Activated T-cell treated with anti-CD3 and anti-CD28 coated beads, Interleukin-2, amount 50 U/mL, for 72 hours (primary cell): ENCODE data around the gene FREM1. TPM values are rescaled to one million over a fixed set of nuclear protein-coding genes. Genes with fewer than 3 reads are reported as not detected.

Experiments
- ATAC-seq, 2 donors: fragments of 150-1000 bp; cut with Tn5 transposase; replicated peaks in 1 of 2; 2 replicates each; pipeline ENCODE4 v1.10.0; 2021; ENCODE audit warnings: moderate library complexity in 2 of 2, mild to moderate bottlenecking in 1 of 2
- DNase-seq, 2 donors: peaks; one replicate each; pipeline ENCODE4 v3.0.0; 2021 to 2022; ENCODE audit warnings: mixed read lengths in 1 of 2
- H3K27ac Mint-ChIP-seq: one replicate; pipeline ENCODE4 v1.8.0; 2022; ENCODE audit warnings: mild to moderate bottlenecking, moderate library complexity, mixed read lengths
- H3K27me3 Mint-ChIP-seq: one replicate; pipeline ENCODE4 v1.8.0; 2022; ENCODE audit warnings: low read depth, mixed read lengths
- H3K36me3 Mint-ChIP-seq, 2 donors: one replicate each; pipeline ENCODE4 v1.8.0; 2022; ENCODE audit warnings: mixed read lengths in 2 of 2, mild to moderate bottlenecking in 1 of 2; ENCODE audit not compliant: insufficient read depth in 2 of 2
- H3K4me1 Mint-ChIP-seq: one replicate; pipeline ENCODE4 v1.8.0; 2022; ENCODE audit warnings: low read depth, mixed read lengths
- H3K4me3 Mint-ChIP-seq, 2 donors: one replicate each; pipeline ENCODE4 v1.8.0; 2022; ENCODE audit warnings: mild to moderate bottlenecking in 2 of 2, mixed read lengths in 2 of 2, moderate library complexity in 2 of 2
- H3K9me3 Mint-ChIP-seq, 2 donors: one replicate each; pipeline ENCODE4 v1.8.0; 2022; ENCODE audit warnings: mixed read lengths in 2 of 2
- total RNA-seq, 2 donors: library from RNA; stranded (reverse); gene quantifications; one replicate each; pipeline ENCODE4 v1.2.3, GENCODE V29; 2022

FREM1 gene
- total RNA-seq, 2 donors from 2014 or later = not detected

DNA sequence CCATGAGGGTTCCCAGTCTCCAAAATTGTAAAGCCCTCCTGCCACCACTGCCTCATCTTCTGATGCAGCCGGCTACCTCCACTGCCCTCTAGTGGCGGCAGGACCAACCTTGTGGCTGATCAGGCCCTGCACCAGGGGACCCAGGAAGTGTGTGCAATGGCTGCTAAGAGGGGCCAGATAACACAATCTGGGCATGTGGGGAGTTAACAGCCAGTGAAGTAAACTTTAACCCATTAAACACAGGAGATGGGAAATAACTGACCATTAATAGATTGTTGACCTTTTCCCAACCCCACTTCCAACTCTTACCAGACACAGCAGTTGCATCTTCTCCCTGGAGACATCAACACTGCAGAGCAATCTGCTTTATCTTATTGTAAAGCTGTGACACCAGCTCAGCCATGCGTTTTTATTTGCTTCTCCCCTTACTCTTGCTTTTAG is 63.3 kb downstream of the FREM1 start:
- H3K4me1 Mint-ChIP-seq = no peaks in the 10 kb centered on the region
- peak; percentile 78 to 82 for ATAC-seq
- H3K27ac Mint-ChIP-seq = no peak overlapping the region
- H3K36me3 Mint-ChIP-seq = no peaks in the 10 kb centered on the region
- peak; percentile 65 to 69 for DNase-seq
- H3K9me3 Mint-ChIP-seq = no peaks in the 10 kb centered on the region
- H3K4me3 Mint-ChIP-seq = no peak overlapping the region
- peaks cover 6% of the 10 kb centered on the region for H3K27me3 Mint-ChIP-seq

DNA sequence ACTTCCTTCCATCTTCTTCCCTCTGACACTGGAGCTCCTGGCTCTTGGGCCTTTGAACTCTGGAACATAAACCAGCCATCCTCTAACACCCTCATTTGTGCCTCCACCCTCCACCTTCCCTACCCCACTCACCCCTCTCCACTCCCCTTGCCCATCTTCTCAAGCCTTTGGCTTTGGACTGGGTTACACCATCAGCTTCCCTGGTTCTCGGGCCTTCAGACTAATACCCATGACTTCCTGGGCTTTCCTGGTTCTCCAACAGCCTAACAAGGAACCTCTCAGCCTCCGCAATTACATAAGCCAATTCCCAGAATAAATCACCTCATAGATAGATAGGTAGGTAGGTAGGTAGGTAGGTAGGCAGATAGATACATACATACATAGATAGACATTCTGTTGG is 67.1 kb downstream of the FREM1 start:
- no peaks in the 10 kb centered on the region for H3K36me3 Mint-ChIP-seq
- no peaks in the 10 kb centered on the region for H3K4me1 Mint-ChIP-seq
- H3K9me3 Mint-ChIP-seq = peaks cover 0 to 3% of the 10 kb centered on the region in 2 donors
- H3K4me3 Mint-ChIP-seq = no peak overlapping the region
- H3K27me3 Mint-ChIP-seq = peaks cover 28% of the 10 kb centered on the region
- H3K27ac Mint-ChIP-seq = no peak overlapping the region
- ATAC-seq (no peak), DNase-seq (no peak)

DNA sequence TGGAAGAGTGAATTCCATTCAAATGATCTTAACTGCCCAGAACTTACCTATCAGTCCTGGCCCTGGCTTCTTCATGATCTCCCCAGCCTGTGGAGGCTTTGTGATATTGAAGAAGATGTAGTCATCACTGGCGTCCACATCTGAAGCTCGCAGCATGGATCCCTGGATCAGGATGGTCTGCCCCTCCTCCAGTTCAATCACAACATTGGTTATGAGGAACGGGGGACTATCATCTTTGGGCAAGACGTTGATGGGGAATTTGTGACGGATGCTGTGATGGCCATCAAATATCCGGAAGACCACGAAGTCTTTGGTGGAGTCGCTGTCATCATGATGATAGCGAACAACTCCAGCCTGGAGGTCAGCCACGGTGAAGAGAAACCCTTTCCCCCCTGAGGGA is 68.0 kb downstream of the FREM1 start:
- Mint-ChIP-seq H3K27ac (no peak overlapping the region), H3K4me3 (no peak overlapping the region), H3K36me3 (no peaks in the 10 kb centered on the region), H3K4me1 (no peaks in the 10 kb centered on the region), H3K9me3 (peaks cover 0 to 3% of the 10 kb centered on the region in 2 donors), H3K27me3 (peaks cover 28% of the 10 kb centered on the region)
- DNase-seq (no peak), ATAC-seq (no peak)

DNA sequence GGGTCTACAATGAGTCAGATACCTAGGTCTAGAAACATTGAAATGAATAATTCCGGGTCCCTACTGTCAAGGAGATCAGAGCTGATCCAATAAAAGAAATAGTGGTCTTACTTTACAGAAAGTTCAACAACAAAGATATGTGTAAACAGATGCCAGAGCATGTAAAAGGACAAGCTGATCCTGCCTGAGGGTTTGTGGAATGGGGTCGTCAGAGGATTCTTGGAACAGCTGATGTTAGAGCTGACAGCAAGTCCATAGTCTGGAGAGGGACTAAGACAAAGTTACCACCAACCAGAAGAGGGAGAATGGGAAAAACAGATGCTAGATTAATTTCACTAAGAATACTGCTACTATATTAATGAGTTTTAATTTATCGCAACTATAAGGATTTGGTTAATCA is 71.5 kb downstream of the FREM1 start:
- H3K36me3 Mint-ChIP-seq = no peaks in the 10 kb centered on the region
- H3K4me3 Mint-ChIP-seq = no peak overlapping the region
- ATAC-seq (no peak), DNase-seq (no peak)
- H3K27me3 Mint-ChIP-seq = peaks cover 28% of the 10 kb centered on the region
- no peaks in the 10 kb centered on the region for H3K4me1 Mint-ChIP-seq
- peaks cover 0 to 3% of the 10 kb centered on the region in 2 donors for H3K9me3 Mint-ChIP-seq
- no peak overlapping the region for H3K27ac Mint-ChIP-seq

DNA sequence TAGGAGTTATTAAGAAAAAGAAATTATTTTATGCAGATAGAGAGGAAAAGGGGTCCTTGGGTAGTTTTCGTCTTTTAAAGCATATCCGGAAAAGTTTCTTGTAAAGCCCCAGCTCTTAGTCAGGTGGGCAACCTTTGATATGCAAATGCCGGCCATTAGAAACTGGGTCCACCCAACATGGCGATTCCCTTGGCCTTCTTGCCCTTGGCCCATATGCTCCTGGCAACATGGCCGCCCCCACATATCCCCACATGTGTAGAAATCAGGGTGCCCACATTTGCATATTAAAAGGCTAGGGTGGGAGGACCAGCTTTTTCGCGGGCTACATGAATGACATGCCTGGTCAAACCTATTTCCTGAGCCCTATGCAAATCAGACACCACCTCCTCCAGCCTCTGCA is 73.3 kb downstream of the FREM1 start:
- H3K36me3 Mint-ChIP-seq = no peaks in the 10 kb centered on the region
- H3K9me3 Mint-ChIP-seq = peaks cover 0 to 3% of the 10 kb centered on the region in 2 donors
- ATAC-seq = no peak
- DNase-seq = no peak
- no peak overlapping the region for H3K27ac Mint-ChIP-seq
- no peak overlapping the region for H3K4me3 Mint-ChIP-seq
- H3K27me3 Mint-ChIP-seq = peaks cover 22% of the 10 kb centered on the region
- H3K4me1 Mint-ChIP-seq = no peaks in the 10 kb centered on the region

DNA sequence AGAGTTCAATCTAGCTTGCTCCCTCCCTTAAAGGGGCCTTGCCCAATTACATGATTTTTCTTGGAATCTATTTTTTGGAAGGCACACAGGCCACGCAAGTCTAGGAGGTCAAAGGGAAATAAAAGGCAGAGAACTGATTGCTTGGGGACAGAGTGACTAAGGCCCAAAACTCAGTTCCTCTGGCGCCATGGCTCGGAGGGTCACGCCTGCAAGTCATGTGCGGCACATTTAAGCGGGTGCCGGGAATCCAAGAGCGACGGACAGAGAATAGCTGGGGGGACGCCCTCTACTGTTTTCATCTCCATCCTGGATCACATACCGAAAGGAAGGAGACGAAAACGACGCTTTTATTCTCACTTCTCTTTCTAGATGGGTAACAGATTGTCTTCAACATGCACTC is 78.6 kb downstream of the FREM1 start:
- H3K36me3 Mint-ChIP-seq = no peaks in the 10 kb centered on the region

DNA sequence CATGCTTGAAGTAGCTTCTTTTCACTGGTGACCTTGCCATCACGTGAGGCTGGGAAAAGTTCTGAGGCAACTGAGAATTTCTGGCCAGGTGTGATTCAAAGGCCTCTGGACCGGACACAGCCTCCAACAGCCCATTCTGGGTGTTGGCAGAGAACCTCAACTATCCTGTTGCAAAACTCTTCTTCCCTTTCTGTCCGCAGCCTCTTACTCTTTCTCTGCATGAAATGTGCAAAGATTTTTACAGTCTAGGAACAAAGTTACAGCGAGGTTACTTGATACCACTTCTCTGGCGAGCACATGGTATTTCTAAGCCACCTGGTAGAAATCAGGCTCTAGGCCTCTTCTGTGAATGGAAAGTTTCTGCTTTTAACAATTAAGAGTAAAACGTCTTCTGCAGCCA is 79.2 kb downstream of the FREM1 start:
- Mint-ChIP-seq H3K9me3 (peaks cover 0 to 2% of the 10 kb centered on the region in 2 donors), H3K27me3 (peaks cover 11% of the 10 kb centered on the region), H3K36me3 (no peaks in the 10 kb centered on the region), H3K27ac (no peak overlapping the region), H3K4me1 (no peaks in the 10 kb centered on the region), H3K4me3 (no peak overlapping the region)
- no peak for ATAC-seq
- no peak for DNase-seq

More for the DNA sequence above, 78.6 kb downstream of the FREM1 start:
- Mint-ChIP-seq H3K9me3 (no peaks in the 10 kb centered on the region), H3K27ac (no peak overlapping the region), H3K4me3 (no peak overlapping the region), H3K4me1 (no peaks in the 10 kb centered on the region), H3K27me3 (peaks cover 6% of the 10 kb centered on the region)
- no peak for DNase-seq
- no peak for ATAC-seq

DNA sequence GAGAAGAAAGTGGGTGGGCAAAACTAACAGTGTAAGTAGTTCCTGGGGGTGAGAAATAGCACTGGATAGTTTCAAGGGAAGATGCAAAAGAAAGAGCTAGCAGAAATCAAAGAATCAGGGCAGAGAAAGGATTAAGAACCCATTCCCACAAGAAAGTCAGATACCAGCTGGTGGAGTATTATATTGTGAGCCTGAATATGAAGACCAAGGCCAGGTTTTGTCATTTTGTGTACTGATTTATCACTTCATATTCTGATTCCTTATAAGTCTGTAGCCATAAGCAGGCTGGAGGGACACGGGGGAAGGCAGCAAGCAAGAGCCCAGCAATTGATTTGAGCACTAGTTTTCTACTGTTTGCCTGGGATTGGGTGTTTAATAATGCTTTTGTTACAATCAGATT is 80.2 kb downstream of the FREM1 start:
- Mint-ChIP-seq H3K27ac (no peak overlapping the region), H3K27me3 (peaks cover 12% of the 10 kb centered on the region), H3K9me3 (peaks cover 0 to 2% of the 10 kb centered on the region in 2 donors), H3K36me3 (no peaks in the 10 kb centered on the region), H3K4me3 (no peak overlapping the region), H3K4me1 (no peaks in the 10 kb centered on the region)
- DNase-seq (no peak), ATAC-seq (no peak)

DNA sequence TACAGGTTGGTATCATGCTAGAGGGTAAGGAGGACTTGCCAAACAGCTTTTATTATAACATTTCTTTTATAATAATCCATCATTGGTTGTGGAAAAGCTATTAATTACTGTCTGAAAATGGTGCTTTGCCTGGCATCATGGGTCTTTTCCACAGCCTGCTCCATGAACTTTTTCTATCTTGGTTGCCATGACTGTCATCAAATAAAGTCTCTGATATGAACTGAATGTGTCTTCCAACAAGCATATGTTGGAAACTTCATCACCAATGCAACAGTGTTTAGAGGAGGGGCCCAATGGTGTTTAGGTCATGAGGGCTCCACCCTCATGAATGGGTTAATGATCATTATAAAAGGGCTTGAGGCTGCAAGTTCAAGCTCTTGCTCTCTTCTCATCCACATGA is 81.0 kb downstream of the FREM1 start:
- ATAC-seq (no peak), DNase-seq (no peak)
- Mint-ChIP-seq H3K4me3 (no peak overlapping the region), H3K4me1 (no peaks in the 10 kb centered on the region), H3K9me3 (peaks cover 0 to 2% of the 10 kb centered on the region in 2 donors), H3K27ac (no peak overlapping the region), H3K36me3 (no peaks in the 10 kb centered on the region), H3K27me3 (peaks cover 12% of the 10 kb centered on the region)

DNA sequence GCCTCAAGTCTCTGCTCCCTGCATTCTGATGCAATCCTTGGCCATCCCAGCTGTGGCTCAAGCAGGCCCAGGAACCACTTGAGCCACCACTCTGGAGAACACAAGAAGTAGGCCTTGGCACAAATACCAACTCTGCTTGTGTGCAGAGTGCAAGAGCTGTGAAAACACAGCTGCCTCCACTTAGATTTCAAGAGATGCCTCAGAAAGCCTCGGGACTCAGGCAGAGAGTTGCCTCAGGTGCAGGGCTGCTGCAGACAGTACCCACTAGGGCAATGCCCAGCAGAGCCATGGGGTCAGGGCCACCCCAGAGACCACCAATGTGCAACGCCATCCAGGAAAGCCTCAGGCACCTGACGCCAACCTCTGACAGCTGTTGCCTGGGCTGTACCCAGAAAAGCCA is 82.4 kb downstream of the FREM1 start:
- Mint-ChIP-seq H3K36me3 (no peaks in the 10 kb centered on the region), H3K27ac (no peak overlapping the region), H3K4me1 (no peaks in the 10 kb centered on the region), H3K4me3 (no peak overlapping the region), H3K9me3 (peaks cover 0 to 2% of the 10 kb centered on the region in 2 donors), H3K27me3 (peaks cover 12% of the 10 kb centered on the region)
- ATAC-seq = no peak
- no peak for DNase-seq

DNA sequence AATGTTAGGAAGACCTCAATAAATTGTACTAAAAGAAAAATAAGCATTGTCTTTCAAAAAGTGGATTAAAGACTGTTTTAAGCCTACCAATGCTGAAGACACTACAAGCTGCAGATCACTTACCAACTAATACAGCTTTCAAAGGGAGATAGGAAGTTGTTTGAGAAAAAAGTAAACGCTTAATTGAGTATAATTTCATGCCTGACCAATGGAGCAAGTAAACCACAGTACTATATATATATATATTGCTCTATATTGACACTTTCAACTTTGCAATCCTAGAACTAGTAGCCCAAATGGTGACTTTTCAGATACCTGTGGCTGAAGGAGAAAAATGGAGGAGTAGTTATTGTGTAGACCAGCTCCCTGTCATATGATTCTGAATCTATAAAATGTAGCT is 85.7 kb downstream of the FREM1 start:
- Mint-ChIP-seq H3K27me3 (peaks cover 20% of the 10 kb centered on the region), H3K9me3 (peaks cover 0 to 2% of the 10 kb centered on the region in 2 donors), H3K27ac (no peak overlapping the region), H3K4me3 (no peak overlapping the region), H3K36me3 (no peaks in the 10 kb centered on the region), H3K4me1 (no peaks in the 10 kb centered on the region)
- ATAC-seq = no peak
- no peak for DNase-seq

DNA sequence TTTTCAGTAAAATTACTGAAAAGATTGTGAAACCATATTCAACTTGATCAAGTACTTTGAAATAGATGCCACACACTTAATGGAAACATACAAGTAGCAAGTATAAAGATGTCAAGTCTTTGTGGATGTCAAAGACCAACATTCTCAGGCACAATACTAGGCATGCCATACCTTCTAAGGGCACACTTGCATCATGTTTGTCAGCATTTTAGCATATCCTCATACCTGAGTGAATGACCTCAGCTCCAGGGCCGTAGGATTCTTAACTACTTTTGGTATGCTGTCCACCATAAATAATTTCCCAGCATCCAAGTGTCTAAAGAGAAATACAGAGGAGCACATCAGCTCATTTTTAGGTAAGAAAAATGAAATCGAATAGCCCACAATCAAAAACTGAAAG is 86.4 kb downstream of the FREM1 start:
- Mint-ChIP-seq H3K27ac (no peak overlapping the region), H3K9me3 (peaks cover 0 to 2% of the 10 kb centered on the region in 2 donors), H3K36me3 (no peaks in the 10 kb centered on the region), H3K4me3 (no peak overlapping the region), H3K27me3 (peaks cover 27% of the 10 kb centered on the region), H3K4me1 (no peaks in the 10 kb centered on the region)
- DNase-seq = no peak
- ATAC-seq = no peak

DNA sequence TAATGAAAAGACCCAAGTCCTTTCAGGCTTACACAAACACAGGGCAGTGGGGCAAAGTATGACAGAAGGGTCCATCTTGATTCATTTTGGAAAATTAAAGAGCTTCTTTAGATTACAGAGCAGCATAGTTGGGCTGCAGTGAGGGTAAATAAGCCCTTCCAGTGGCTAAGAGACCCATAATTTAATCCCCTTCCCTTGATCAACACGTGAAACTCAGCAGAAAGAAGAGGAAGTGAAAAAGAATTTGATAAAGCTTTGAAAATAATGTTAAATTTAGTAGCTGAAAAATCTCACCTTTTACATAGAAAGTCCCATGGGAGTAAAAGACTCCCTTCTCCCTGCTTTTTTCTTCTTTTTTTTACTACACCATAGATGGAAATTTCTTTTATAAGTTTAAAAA is 87.6 kb downstream of the FREM1 start:
- no peaks in the 10 kb centered on the region for H3K4me1 Mint-ChIP-seq
- H3K9me3 Mint-ChIP-seq = peaks cover 0 to 2% of the 10 kb centered on the region in 2 donors
- peaks cover 31% of the 10 kb centered on the region for H3K27me3 Mint-ChIP-seq
- no peak overlapping the region for H3K27ac Mint-ChIP-seq
- ATAC-seq (no peak), DNase-seq (no peak)
- H3K36me3 Mint-ChIP-seq = no peaks in the 10 kb centered on the region
- H3K4me3 Mint-ChIP-seq = no peak overlapping the region

DNA sequence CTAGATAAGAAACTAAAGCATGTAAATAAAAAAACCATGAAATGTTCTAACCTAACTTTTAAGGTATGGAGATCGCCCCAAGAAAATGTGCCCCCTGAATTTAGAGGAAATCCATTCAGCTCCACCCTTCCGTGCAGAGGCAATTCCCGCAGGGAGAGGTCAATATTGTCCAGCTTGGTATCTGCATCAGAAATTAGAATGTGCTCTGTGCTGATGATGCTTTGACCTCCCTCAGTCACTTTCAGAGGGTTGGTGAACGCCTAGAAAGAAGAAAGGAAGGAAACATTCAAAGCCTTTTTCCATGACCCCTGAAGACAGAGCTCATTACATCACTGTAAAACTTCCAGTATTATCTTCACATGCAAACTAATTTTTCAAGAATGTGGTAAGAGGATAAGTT is 91.0 kb downstream of the FREM1 start:
- ATAC-seq (no peak), DNase-seq (no peak)
- Mint-ChIP-seq H3K36me3 (no peaks in the 10 kb centered on the region), H3K9me3 (no peaks in the 10 kb centered on the region), H3K27ac (no peak overlapping the region), H3K4me3 (no peak overlapping the region), H3K4me1 (no peaks in the 10 kb centered on the region), H3K27me3 (peaks cover 19% of the 10 kb centered on the region)
